Measurements from ENCODE around the gene HDLBP. TPM values are rescaled to one million over a fixed set of nuclear protein-coding genes. Genes with fewer than 3 reads are reported as not detected.

HDLBP gene
- total RNA-seq, 6 experiments from 2014 or later: 991 to 1,153 (median 1,104) TPM

DNA sequence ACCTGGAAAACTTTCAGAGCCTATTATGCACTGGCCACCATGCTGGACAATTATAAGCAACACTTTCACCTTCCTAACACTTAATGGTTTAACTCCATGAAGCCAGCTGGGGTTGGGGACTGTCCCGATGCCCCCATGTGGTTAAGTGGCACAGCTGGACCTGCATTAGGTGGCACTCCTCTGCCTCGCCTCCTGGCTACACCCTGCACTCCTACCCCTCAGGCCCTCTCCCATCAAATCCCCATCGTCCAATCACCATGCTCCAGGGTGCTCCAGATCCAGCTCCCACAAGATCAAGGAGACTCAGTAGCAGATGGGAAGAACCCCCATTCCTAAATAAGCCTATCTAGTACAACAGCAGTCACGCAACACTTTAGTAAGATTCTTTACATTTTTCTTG lies 53.8 kb downstream of the HDLBP start:
- Mint-ChIP-seq H3K27me3 (ENCODE audit: insufficient read depth) (peaks cover 2% of the 10 kb centered on the region), H3K36me3 (ENCODE audit: low read depth) (peaks cover 61% of the 10 kb centered on the region), H3K4me3 (no peak overlapping the region; the same call in 1 of the 2 replicates), H3K27ac (no peak overlapping the region; the same call in 1 of the 2 replicates), H3K9me3 (no peaks in the 10 kb centered on the region), H3K4me1 (ENCODE audit: low read depth) (peaks cover 46% of the 10 kb centered on the region)
- no peak for DNase-seq
- TF ChIP-seq, protein P1, sequence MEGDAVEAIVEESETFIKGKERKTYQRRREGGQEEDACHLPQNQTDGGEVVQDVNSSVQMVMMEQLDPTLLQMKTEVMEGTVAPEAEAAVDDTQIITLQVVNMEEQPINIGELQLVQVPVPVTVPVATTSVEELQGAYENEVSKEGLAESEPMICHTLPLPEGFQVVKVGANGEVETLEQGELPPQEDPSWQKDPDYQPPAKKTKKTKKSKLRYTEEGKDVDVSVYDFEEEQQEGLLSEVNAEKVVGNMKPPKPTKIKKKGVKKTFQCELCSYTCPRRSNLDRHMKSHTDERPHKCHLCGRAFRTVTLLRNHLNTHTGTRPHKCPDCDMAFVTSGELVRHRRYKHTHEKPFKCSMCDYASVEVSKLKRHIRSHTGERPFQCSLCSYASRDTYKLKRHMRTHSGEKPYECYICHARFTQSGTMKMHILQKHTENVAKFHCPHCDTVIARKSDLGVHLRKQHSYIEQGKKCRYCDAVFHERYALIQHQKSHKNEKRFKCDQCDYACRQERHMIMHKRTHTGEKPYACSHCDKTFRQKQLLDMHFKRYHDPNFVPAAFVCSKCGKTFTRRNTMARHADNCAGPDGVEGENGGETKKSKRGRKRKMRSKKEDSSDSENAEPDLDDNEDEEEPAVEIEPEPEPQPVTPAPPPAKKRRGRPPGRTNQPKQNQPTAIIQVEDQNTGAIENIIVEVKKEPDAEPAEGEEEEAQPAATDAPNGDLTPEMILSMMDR (IDR thresholded peaks at IDR 0.05): no peak

DNA sequence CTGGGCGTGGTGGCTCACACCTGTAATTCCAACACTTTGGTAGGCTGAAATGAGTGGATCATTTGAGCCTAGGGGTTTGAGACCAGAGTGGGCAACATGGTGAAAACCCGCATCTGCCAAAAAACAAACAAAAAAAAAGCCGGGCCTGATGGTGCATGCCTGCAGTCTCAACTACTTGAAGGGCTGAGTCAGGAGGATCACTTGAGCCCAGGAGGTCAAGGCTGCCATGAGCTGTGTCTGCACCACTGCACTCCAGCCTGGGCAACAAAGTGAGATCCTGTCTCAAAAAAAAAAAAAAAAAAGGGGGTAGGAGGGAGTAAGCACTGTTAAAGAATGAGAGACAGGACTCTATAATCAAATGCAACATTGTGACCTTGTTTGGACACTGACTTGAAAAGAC lies 54.6 kb downstream of the HDLBP start:
- no peak for DNase-seq
- TF ChIP-seq, protein P1 (IDR thresholded peaks at IDR 0.05): no peak
- H3K27me3 Mint-ChIP-seq (ENCODE audit: insufficient read depth): peaks cover 2% of the 10 kb centered on the region
- peaks cover 44% of the 10 kb centered on the region for H3K4me1 Mint-ChIP-seq (ENCODE audit: low read depth)
- peak overlapping the region; percentile 29; the same call in 1 of the 2 replicates for H3K27ac Mint-ChIP-seq
- H3K36me3 Mint-ChIP-seq (ENCODE audit: low read depth): peaks cover 61% of the 10 kb centered on the region
- no peak overlapping the region for H3K4me3 Mint-ChIP-seq
- no peaks in the 10 kb centered on the region for H3K9me3 Mint-ChIP-seq

DNA sequence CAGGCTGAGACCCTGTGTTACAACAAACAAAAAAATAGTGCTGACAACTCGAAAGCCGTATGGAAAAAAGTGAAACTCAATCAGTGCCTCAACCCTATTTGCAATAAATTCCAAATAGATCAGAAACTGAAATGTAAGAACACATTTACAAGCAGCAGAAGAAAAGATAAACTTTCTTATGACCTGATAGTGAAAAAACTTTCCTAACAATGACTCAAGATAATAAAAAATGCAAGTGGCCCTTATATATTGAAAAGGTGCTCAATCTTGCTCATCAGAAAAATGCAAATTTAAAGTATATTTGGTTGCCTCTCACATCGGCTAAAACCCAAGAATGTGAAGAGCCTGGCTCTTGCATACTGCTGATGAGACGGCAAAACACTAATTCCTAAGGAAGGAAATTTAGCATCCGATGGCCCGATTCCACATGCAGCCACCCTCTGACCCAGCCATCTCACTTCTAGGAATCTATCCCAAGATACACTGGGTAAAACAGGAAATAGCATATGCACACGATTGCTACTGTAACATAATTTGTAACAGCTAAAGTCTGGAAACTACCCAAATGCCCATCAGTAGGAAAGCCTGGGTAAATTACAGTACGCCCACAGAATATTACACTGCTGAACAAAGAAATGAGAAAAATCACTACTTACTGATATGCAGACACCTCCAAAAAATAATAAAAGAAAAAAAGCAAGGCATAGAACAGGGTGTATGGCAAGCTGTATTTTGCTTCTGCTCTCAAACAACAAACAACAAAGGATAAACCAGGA lies 56.8 kb downstream of the HDLBP start:
- H3K27ac Mint-ChIP-seq: peak overlapping the region; percentile 33; the same call in 1 of the 2 replicates
- H3K36me3 Mint-ChIP-seq (ENCODE audit: low read depth): peaks cover 68% of the 10 kb centered on the region
- TF ChIP-seq, protein P1 (IDR thresholded peaks at IDR 0.05): no peak
- peaks cover 44% of the 10 kb centered on the region for H3K4me1 Mint-ChIP-seq (ENCODE audit: low read depth)
- H3K9me3 Mint-ChIP-seq: no peaks in the 10 kb centered on the region
- H3K4me3 Mint-ChIP-seq: no peak overlapping the region
- DNase-seq: no peak
- H3K27me3 Mint-ChIP-seq (ENCODE audit: insufficient read depth): peaks cover 2% of the 10 kb centered on the region

DNA sequence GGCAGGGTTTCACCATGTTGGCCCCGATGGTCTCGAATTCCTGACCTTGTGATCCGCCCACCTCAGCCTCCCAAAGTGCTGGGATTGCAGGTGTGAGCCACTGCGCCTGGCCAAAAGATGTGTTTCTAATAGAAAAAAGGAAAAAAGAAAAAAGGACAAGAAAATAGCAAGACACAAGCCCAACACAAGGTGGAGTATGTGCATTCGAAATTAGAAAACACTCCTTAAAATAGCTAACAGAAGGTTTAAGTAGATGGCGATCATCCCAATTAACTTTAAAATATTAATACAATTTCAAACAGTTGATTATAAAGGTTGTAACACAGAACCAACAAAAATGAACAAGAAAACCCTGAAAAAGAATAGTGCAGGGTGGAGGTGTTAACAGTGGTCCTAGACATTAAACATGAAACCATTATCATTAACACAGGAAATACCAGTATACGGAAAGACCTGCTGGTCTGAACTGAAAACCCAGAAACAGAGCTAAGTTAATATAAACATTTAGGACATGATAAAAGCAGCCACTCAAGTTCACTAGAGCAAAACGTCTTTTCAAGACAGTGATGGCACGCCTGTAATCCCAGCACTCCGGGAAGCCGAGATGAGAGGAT lies 57.9 kb downstream of the HDLBP start:
- H3K9me3 Mint-ChIP-seq: no peaks in the 10 kb centered on the region
- peaks cover 66% of the 10 kb centered on the region for H3K36me3 Mint-ChIP-seq (ENCODE audit: low read depth)
- H3K4me1 Mint-ChIP-seq (ENCODE audit: low read depth): peaks cover 35% of the 10 kb centered on the region
- H3K27me3 Mint-ChIP-seq (ENCODE audit: insufficient read depth): no peaks in the 10 kb centered on the region; the same call in 1 of the 2 replicates
- no peak for DNase-seq
- TF ChIP-seq, protein P1 (IDR thresholded peaks at IDR 0.05): peak; percentile 51
- H3K27ac Mint-ChIP-seq: no peak overlapping the region
- H3K4me3 Mint-ChIP-seq: no peak overlapping the region

DNA sequence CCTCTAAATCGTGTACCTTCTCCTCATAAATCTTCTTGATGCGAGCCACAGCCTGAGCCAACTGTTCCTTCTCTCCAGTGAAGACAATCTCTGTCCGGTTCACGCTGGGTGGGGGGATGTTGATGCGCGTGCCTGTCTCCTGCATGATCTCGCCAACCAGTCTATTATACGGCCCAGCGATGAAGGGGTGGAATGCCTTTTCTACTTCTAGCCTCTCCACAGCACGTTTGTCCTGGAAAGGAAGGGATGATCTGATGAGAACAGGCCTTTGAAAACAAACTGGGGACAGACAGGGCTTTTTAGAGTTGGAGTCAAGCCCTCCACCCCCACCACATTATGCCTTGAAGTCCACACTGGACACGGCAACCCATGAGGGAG lies 59.3 kb downstream of the HDLBP start:
- H3K9me3 Mint-ChIP-seq: no peaks in the 10 kb centered on the region
- no peaks in the 10 kb centered on the region; the same call in 1 of the 2 replicates for H3K27me3 Mint-ChIP-seq (ENCODE audit: insufficient read depth)
- DNase-seq: no peak
- no peak overlapping the region for H3K4me3 Mint-ChIP-seq
- no peak overlapping the region for H3K27ac Mint-ChIP-seq
- peaks cover 26% of the 10 kb centered on the region for H3K4me1 Mint-ChIP-seq (ENCODE audit: low read depth)
- H3K36me3 Mint-ChIP-seq (ENCODE audit: low read depth): peaks cover 57% of the 10 kb centered on the region
- TF ChIP-seq, protein P1 (IDR thresholded peaks at IDR 0.05): no peak

All from HFFc6 (cell line).